Lung (tissue), 16 donors: ENCODE results near the gene KLHL26. TPM values are rescaled to one million over a fixed set of nuclear protein-coding genes. Genes with fewer than 3 reads are reported as not detected.

ENCODE experiments used
- ATAC-seq: fragments of 200-7000 bp; cut with Tn5 transposase; one replicate; pipeline ENCODE4 v1.9.1; 2020; ENCODE audit warnings: moderate number of reproducible peaks; ENCODE audit not compliant: insufficient read depth, low FRiP score
- DNase-seq, 3 donors: peaks; one replicate each; pipeline ENCODE4 v3.0.0-alpha.2; 2013 to 2017
- H3K27ac ChIP-seq, 2 donors: one replicate each; pipeline ENCODE4 v1.5.1; 2013; ENCODE audit warnings: mild to moderate bottlenecking in 2 of 2, moderate library complexity in 2 of 2, control low read depth in 1 of 2, inconsistent platforms in 1 of 2, low read depth in 1 of 2, low read length in 1 of 2
- H3K27me3 ChIP-seq, 3 donors: one replicate each; pipeline ENCODE4 v1.5.1; 2013; ENCODE audit warnings: low read length in 2 of 3; ENCODE audit not compliant: control insufficient read depth in 3 of 3, insufficient read depth in 3 of 3
- H3K36me3 ChIP-seq, 4 donors: one replicate each; pipeline ENCODE4 v1.5.1; 2013; ENCODE audit warnings: low read length in 4 of 4, mild to moderate bottlenecking in 1 of 4, moderate library complexity in 1 of 4; ENCODE audit not compliant: control insufficient read depth in 4 of 4, insufficient read depth in 4 of 4
- H3K4me1 ChIP-seq, 5 donors: one replicate each; pipeline ENCODE4 v1.5.1; 2013; ENCODE audit warnings: low read length in 5 of 5, mild to moderate bottlenecking in 2 of 5, moderate library complexity in 1 of 5; ENCODE audit not compliant: control insufficient read depth in 5 of 5, insufficient read depth in 5 of 5
- H3K4me3 ChIP-seq: one replicate; pipeline ENCODE4 v1.5.1; 2013; ENCODE audit warnings: mild to moderate bottlenecking, control low read depth, moderate library complexity
- H3K9ac ChIP-seq, 2 donors: one replicate each; pipeline ENCODE4 v1.5.1; 2013; ENCODE audit warnings: low read length in 2 of 2, control low read depth in 1 of 2; ENCODE audit not compliant: insufficient read depth in 1 of 2
- H3K9me3 ChIP-seq, 4 donors: one replicate each; pipeline ENCODE4 v1.5.1; 2013; ENCODE audit warnings: low read length in 3 of 4, mild to moderate bottlenecking in 1 of 4, moderate library complexity in 1 of 4; ENCODE audit not compliant: control insufficient read depth in 4 of 4, insufficient read depth in 3 of 4
- CTCF ChIP-seq: IDR thresholded peaks from 2 replicates; pipeline ENCODE4 v1.5.1; 2012; ENCODE audit warnings: mild to moderate bottlenecking; ENCODE audit errors: control extremely low read depth, extremely low read depth
- WGBS, 2 donors: extraction: QIAGEN DNeasy Blood & Tissue Kit; methylation state at CpG; one replicate each; pipeline ENCODE4 v1.1.7; 2013; 5-methylcytosine and 5-hydroxymethylcytosine counted together
- long read RNA-seq, 5 donors: transcript quantifications; one replicate each; lab custom pipeline, GENCODE V29; 2026
- polyA plus RNA-seq, 2 donors: library from polyadenylated mRNA; stranded (reverse); fragments of 200-250 nt; gene quantifications; one replicate each; pipeline ENCODE4 v1.2.1, GENCODE V29; 2013
- total RNA-seq, 2 donors: library from RNA; depleted of rRNA in 1 of 2; stranded (reverse); fragments of >200 nt in 1 of 2; gene quantifications; one replicate each; pipeline ENCODE4 v1.2.1, GENCODE V29; 2014 to 2021
- donor health status: control.
- donor health status: control.
- donor health status: Bipolar disorder and iron deficiency.
- donor health status: healthy.
- donor health status: DM: yes; HTN: yes; CAD: no.

Gene KLHL26
- 10 to 100 TPM; 11.0 to 18.0 TPM for total RNA-seq
- 1 to 10 TPM; 4.1 to 5.9 TPM for polyA plus RNA-seq
- long read RNA-seq, donor 1, full-length matches to known transcripts = 2 of 2 reads
- long read RNA-seq, donor 1, partial matches to known transcripts = 0 of 2 reads
- long read RNA-seq, donor 1, other reads (novel, unspliced or antisense) = 0 of 2 reads
- long read RNA-seq, donor 2, full-length matches to known transcripts = 1 of 1 reads
- long read RNA-seq, donor 2, partial matches to known transcripts = 0 of 1 reads
- long read RNA-seq, donor 2, other reads (novel, unspliced or antisense) = 0 of 1 reads
- long read RNA-seq, donor 3 = 0 reads
- long read RNA-seq, donor 4, full-length matches to known transcripts = 1 of 1 reads
- long read RNA-seq, donor 4, partial matches to known transcripts = 0 of 1 reads
- long read RNA-seq, donor 4, other reads (novel, unspliced or antisense) = 0 of 1 reads
- long read RNA-seq, donor 5, full-length matches to known transcripts = 3 of 3 reads
- long read RNA-seq, donor 5, partial matches to known transcripts = 0 of 3 reads
- long read RNA-seq, donor 5, other reads (novel, unspliced or antisense) = 0 of 3 reads

- peaks cover 0 to 8% (median 4%) of the 10 kb centered on the region in 5 donors for H3K4me1 ChIP-seq
- ATAC-seq (no peak), DNase-seq (no peak)
- TF ChIP-seq CTCF = no peak
- peaks cover 0 to 2% (median 0%) of the 10 kb centered on the region in 4 donors for H3K36me3 ChIP-seq
- no peaks in the 10 kb centered on the region for H3K27me3 ChIP-seq
- peak within 1 kb of the TSS; percentile 58 to 96 for H3K27ac ChIP-seq
- H3K4me3 ChIP-seq = peak within 1 kb of the TSS; percentile 88
- no peak within 1 kb of the TSS for H3K9ac ChIP-seq
- WGBS, 2 donors = 3 to 6% methylated on average over 46 to 47 of the region's 47 CpGs
- H3K9me3 ChIP-seq = no peaks in the 10 kb centered on the region
These were observed at the start of gene KLHL26 for GRCh38 chr19:18636969-18637629. Gene KLHL26 (plus strand): TSS chr19:18637028. CDS start chr19:18637055, 27 bp downstream.

GRCh38 chr19:18587561-18587960 lies 49.3 kb upstream of the KLHL26 start:
- H3K27ac ChIP-seq = peak overlapping the region in 1 of 2 donors; percentile 88
- peak in 1 of 3 donors; percentile 12 for DNase-seq

GRCh38 chr19:18587962-18588610 lies 48.7 kb upstream of the KLHL26 start:
- H3K27me3 ChIP-seq = no peaks in the 10 kb centered on the region
- ATAC-seq = no peak
- H3K9ac ChIP-seq = peak overlapping the region in 1 of 2 donors; percentile 33
- H3K36me3 ChIP-seq = peaks cover 0 to 7% (median 5%) of the 10 kb centered on the region in 4 donors
- peak overlapping the region; percentile 55 to 88 for H3K27ac ChIP-seq
- WGBS, 2 donors = 24 to 25% methylated on average over 16 of the region's 16 CpGs
- no peak for DNase-seq
- H3K4me1 ChIP-seq = peaks cover 0 to 18% (median 6%) of the 10 kb centered on the region in 5 donors
- H3K4me3 ChIP-seq = no peak overlapping the region
- no peaks in the 10 kb centered on the region for H3K9me3 ChIP-seq
- TF ChIP-seq CTCF = no peak

More at GRCh38 chr19:18587561-18587960, 49.3 kb upstream of the KLHL26 start:
- Histone ChIP-seq H3K9ac (no peak overlapping the region), H3K36me3 (peaks cover 0 to 7% (median 5%) of the 10 kb centered on the region in 4 donors), H3K27me3 (no peaks in the 10 kb centered on the region), H3K4me3 (no peak overlapping the region), H3K4me1 (peaks cover 0 to 18% (median 6%) of the 10 kb centered on the region in 5 donors), H3K9me3 (no peaks in the 10 kb centered on the region)
- WGBS, 2 donors = 91 to 92% methylated on average over 12 of the region's 12 CpGs
- no peak for ATAC-seq
- TF ChIP-seq CTCF = no peak
